Left forelimb (tissue), 1 donor: ENCODE data around the gene CELF3.

ENCODE experiments used
- DNase-seq: peaks from one replicate; pipeline ENCODE4 v3.0.0-alpha.2; 2018; ENCODE audit warnings: low spot score

CELF3 gene

GRCh38 chr1:151720974-151721787 lies 4.6 kb upstream of the CELF3 start, which contains the start of gene RIIAD1:
TSS of gene RIIAD1 (plus strand) at chr1:151721522. CDS start at chr1:151721537, 15 bp downstream.
- peak; percentile 71 for DNase-seq

- peak; percentile 18 for DNase-seq
These were observed 4.0 kb upstream of the CELF3 start for GRCh38 chr1:151720554-151720953.

GRCh38 chr1:151720125-151720524 lies 3.5 kb upstream of the CELF3 start:
- no peak for DNase-seq

GRCh38 chr1:151718666-151719065 lies 2.1 kb upstream of the CELF3 start:
- DNase-seq, result no peak

- no peak for DNase-seq
These were observed 1.4 kb upstream of the CELF3 start for GRCh38 chr1:151718011-151718431.

- DNase-seq, result no peak
These were observed 219 bp downstream of the CELF3 start for GRCh38 chr1:151716405-151716762.

- DNase-seq, result no peak
These were observed 738 bp downstream of the CELF3 start for GRCh38 chr1:151715726-151716404.

GRCh38 chr1:151714820-151715725 lies 1.5 kb downstream of the CELF3 start:
- no peak for DNase-seq

GRCh38 chr1:151713874-151714273 lies 2.7 kb downstream of the CELF3 start:
- DNase-seq, result no peak

GRCh38 chr1:151713044-151713443 lies 3.6 kb downstream of the CELF3 start:
- DNase-seq, result no peak

GRCh38 chr1:151711951-151712350 lies 4.7 kb downstream of the CELF3 start:
- no peak for DNase-seq

- no peak for DNase-seq
These were observed 5.4 kb downstream of the CELF3 start for GRCh38 chr1:151711044-151711800.

GRCh38 chr1:151710187-151710840 lies 6.3 kb downstream of the CELF3 start:
- DNase-seq, result no peak

GRCh38 chr1:151708891-151709290 lies 7.7 kb downstream of the CELF3 start:
- DNase-seq, result peak; percentile 56

- peak; percentile 52 for DNase-seq
These were observed 9.0 kb downstream of the CELF3 start for GRCh38 chr1:151707541-151708065.

- no peak for DNase-seq
These were observed 9.9 kb downstream of the CELF3 start for GRCh38 chr1:151706464-151707415.

GRCh38 chr1:151705753-151706463 lies 10.7 kb downstream of the CELF3 start:
- no peak for DNase-seq

- no peak for DNase-seq
These were observed 11.5 kb downstream of the CELF3 start for GRCh38 chr1:151705146-151705545.

- no peak for DNase-seq
These were observed 12.4 kb downstream of the CELF3 start for GRCh38 chr1:151704246-151704645.
